ENCODE measurements around the gene ADAM33.

Gene ADAM33

DNA sequence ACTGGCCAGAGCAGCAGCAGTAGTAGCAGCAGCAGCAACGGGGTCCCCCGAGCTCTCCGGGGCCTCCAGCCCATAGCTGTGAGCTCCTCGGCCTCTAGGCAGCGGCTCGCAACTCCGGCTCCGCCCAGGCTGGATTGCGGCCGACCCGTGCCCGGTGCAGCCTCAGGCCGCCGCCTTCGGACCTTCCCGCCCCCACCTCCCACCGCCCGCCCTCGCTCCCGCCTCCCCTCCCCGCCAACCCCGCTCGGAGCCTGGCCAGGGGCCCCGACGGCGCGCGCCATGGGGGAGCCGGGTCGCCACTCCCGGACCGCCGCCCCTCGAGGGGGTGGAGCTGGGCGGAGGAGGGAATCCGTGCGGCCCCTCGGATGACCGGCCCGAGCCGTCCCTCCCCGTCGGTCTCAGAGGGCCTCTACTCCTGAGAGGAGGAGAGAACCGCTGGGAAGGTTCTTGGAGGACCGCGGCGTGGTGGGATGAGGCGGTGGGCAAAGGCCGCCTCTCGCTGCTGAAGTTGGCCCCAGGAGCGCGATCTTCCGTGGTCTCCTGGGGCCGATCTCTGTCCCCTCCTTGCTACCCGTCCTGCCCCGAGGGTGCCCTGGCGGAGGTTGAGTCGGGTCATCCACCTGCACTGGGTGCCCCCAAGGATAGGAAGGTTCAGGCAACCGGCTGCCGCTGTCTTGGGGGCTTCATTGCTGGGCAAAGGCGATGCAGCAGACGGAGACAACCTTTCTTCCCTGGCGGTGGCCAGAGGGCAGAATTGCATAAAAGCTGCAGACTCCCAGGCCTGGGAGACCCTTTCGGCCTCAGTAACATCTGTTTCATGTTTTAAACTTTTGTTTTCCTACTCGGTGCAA, at the start of gene ADAM33:
Gene ADAM33, minus strand, starts transcription at position 80 of the 851 bp plus-strand sequence. Its CDS starts 6 bp downstream, at position 74.
- Histone ChIP-seq H3K4me3 (peak within 1 kb of the TSS; percentile 28 to 48 (median 34)), H3K27ac (peak within 1 kb of the TSS in 19 of 21 experiments; percentile 25 to 84 (median 67))

GRCh38 chr20:3730803-3731672, 49.2 kb upstream of the ADAM33 start:
- peak overlapping the region in 1 of 21 experiments; percentile 2 for H3K27ac ChIP-seq
- no peak overlapping the region for H3K4me3 ChIP-seq

DNA sequence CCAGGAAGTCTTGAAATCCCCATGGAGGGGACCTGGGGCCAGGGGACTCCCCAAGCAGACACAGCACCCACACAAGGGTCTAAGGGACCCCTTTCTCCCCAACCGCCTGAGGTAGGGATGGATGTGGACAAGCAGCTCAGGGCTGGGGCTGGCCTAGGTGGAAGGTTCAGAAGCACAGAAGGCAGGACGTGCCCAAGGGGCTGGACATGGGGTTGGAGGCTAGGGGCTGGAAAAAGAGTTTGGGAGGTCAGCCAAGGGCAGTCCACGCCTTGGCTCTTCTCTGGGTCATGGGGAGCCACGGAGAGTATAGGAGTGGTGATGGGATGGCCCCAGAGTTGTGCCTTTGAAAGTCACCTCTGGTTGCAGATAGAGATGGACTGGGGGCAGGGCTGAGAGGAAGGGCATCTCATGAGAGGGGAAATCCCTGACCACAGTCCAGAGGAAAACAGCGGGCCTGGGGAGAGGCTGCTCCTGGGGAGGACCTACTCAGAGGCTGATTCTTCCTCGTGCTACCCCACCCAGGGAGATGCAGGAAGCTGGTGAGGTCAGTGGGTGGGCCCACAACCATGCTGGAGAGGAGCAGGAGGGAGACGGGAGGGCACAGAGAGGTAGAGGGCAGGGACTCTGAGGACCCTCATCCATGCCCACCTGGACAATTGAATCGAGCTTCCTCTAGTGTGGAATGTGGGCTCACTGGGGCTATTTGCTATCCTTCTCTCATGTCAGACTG, 48.2 kb upstream of the ADAM33 start:
- Histone ChIP-seq H3K27ac (no peak overlapping the region), H3K4me3 (no peak overlapping the region)

DNA sequence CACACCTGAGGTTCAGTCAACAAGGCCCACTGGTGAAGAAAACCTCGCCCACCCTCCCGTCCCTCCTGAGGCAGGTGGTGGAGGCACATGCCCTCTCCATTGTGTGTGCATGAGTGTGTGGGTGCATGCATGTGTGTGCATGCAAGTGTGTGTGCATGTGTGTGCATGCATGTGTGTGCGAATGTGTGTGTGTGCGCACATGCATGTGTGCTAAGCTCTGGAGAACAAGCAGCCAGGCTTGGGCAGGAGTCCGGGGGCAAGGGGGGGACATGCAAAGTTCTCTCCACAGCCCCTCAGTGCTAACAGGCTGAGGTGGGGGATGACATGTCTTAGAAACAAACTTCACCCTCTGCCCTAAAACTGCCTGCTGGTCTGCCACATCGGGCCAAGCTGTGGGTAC, 47.6 kb upstream of the ADAM33 start:
- Histone ChIP-seq H3K4me3 (no peak overlapping the region), H3K27ac (no peak overlapping the region)

DNA sequence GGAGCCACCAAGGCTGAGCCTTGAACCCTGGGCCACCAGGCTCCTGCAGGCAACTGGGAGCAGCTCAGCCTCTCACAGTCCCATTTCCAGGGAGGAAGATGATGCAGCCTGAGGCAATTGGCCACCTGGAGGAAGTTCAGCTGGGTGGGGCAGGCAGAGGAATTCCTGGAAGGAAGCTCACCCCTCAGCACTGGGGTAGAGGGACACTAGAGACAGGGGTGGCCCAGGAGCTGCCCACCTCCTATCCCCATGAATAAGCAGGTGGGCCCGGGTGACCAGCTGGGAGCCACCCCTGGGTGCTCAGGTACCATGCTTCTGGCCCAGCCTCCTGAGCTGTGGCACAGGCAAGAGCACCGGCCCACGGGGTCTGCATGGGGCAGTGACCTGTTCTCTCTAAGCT, 47.1 kb upstream of the ADAM33 start:
- H3K27ac ChIP-seq = peak overlapping the region in 6 of 21 experiments; percentile 9 to 80 (median 26)
- no peak overlapping the region for H3K4me3 ChIP-seq

GRCh38 chr20:3728354-3728753, 46.5 kb upstream of the ADAM33 start:
- no peak overlapping the region for H3K4me3 ChIP-seq
- peak overlapping the region in 11 of 21 experiments; percentile 0 to 80 (median 26) for H3K27ac ChIP-seq

- Histone ChIP-seq H3K4me3 (no peak overlapping the region), H3K27ac (peak overlapping the region in 12 of 21 experiments; percentile 11 to 80 (median 64))
These were observed 45.7 kb upstream of the ADAM33 start for GRCh38 chr20:3727401-3728021.

- Histone ChIP-seq H3K4me3 (no peak overlapping the region), H3K27ac (no peak overlapping the region)
These were observed 42.5 kb upstream of the ADAM33 start for GRCh38 chr20:3724356-3724755.

GRCh38 chr20:3723284-3723683, 41.5 kb upstream of the ADAM33 start:
- H3K4me3 ChIP-seq = no peak overlapping the region
- no peak overlapping the region for H3K27ac ChIP-seq

- no peak overlapping the region for H3K27ac ChIP-seq
- H3K4me3 ChIP-seq = no peak overlapping the region
These were observed 40.1 kb upstream of the ADAM33 start for GRCh38 chr20:3721912-3722311.

GRCh38 chr20:3720626-3721025, 38.8 kb upstream of the ADAM33 start:
- no peak overlapping the region for H3K4me3 ChIP-seq
- no peak overlapping the region for H3K27ac ChIP-seq

DNA sequence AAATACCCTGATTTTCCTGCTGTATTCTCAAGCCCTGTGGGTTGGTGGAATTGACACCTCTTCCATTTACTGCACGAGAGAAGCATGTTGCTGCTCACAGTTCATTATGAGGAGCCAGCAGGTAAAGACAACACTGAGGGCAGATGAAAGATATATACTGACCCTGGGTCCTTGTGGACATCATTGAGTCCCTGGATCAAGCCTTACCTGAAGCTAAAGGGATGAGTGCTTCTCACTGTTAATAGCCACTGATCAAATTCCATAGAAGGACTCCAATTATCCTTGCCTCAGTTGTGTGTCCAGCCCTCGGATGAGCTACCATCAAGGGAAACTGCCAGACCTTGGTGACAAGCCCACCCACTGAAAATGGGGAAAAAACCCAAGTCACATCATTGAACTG, 38.3 kb upstream of the ADAM33 start:
- H3K4me3 ChIP-seq = no peak overlapping the region
- H3K27ac ChIP-seq = no peak overlapping the region

GRCh38 chr20:3719046-3719445, 37.2 kb upstream of the ADAM33 start:
- no peak overlapping the region for H3K27ac ChIP-seq
- no peak overlapping the region for H3K4me3 ChIP-seq

GRCh38 chr20:3716195-3716834, 34.5 kb upstream of the ADAM33 start:
- Histone ChIP-seq H3K4me3 (no peak overlapping the region), H3K27ac (no peak overlapping the region)

DNA sequence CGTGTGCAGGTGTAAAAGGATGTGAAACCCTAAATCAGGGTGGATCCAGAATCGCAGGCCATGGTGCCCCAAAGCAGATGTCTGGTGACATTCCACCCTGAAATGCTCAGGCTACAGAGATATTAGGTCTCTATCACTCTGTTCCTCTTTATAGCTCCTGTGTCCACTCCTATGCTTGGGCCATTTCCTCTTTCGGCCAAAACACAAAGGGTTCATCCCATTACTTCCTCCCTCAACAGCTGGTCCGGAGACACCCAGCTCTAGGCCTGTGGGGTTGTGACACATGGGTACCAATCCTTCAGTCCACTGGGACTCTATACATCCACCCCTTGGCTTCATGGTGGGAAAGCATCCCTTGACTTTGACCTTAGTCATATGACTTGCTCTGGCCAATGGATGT, 32.3 kb upstream of the ADAM33 start:
- peak overlapping the region in 1 of 21 experiments; percentile 76 for H3K27ac ChIP-seq
- H3K4me3 ChIP-seq = no peak overlapping the region

- peak within 1 kb of the TSS in 1 of 7 experiments; percentile 2 for H3K4me3 ChIP-seq
- peak within 1 kb of the TSS in 6 of 21 experiments; percentile 23 to 76 (median 50) for H3K27ac ChIP-seq
These were observed 30.6 kb upstream of the ADAM33 start, which contains the start of gene SIGLEC1 for GRCh38 chr20:3712279-3712873. Gene SIGLEC1, minus strand, starts transcription at chr20:3712600. Its CDS starts 5,472 bp downstream, at chr20:3707128.

- Histone ChIP-seq H3K27ac (peak overlapping the region in 5 of 21 experiments; percentile 23 to 76 (median 57)), H3K4me3 (peak overlapping the region in 1 of 7 experiments; percentile 2)
These were observed 29.7 kb upstream of the ADAM33 start for GRCh38 chr20:3711484-3711941.
